GM18520 (cell line): ENCODE data around the gene ACKR1.

Experiments
- ATAC-seq: cut with Tn5 transposase; IDR thresholded peaks from one replicate; pipeline ENCODE4 v1.9.1; 2021; ENCODE audit not compliant: unreplicated experiment

Gene ACKR1, protein sequence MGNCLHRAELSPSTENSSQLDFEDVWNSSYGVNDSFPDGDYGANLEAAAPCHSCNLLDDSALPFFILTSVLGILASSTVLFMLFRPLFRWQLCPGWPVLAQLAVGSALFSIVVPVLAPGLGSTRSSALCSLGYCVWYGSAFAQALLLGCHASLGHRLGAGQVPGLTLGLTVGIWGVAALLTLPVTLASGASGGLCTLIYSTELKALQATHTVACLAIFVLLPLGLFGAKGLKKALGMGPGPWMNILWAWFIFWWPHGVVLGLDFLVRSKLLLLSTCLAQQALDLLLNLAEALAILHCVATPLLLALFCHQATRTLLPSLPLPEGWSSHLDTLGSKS

GRCh38 chr1:159204161-159205141 is at the start of gene ACKR1:
Gene ACKR1, plus strand, starts transcription at chr1:159204875. Its CDS starts 85 bp downstream, at chr1:159204960.
- no peak for ATAC-seq

GRCh38 chr1:159161001-159161718 is 43.5 kb upstream of the ACKR1 start:
- ATAC-seq = peak; percentile 82

- ATAC-seq = no peak
Observed at GRCh38 chr1:159161719-159162026, 43.0 kb upstream of the ACKR1 start.

- no peak for ATAC-seq
Observed at GRCh38 chr1:159162516-159163265, 42.0 kb upstream of the ACKR1 start.

- ATAC-seq = no peak
Observed at GRCh38 chr1:159163614-159164228, 41.0 kb upstream of the ACKR1 start.

DNA sequence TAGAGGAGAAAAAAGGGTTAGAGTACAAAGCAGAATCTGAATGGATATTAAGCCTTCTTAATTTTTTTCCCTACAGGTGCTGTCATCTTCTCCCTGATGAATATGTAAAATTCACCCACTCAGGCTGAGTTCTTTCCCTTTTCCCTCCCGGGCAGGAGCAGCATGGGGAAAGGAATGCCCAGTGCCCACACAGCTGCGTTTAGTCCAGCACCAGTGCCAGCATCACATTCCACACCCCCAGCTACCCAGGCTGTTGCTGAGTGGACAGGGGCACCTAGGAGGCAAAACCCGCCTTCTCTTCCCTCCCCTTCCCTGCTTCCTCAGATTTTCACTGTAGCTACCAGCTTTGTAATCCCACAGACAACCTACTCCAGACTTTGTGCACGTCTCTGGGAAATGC is 36.6 kb upstream of the ACKR1 start:
- no peak for ATAC-seq

DNA sequence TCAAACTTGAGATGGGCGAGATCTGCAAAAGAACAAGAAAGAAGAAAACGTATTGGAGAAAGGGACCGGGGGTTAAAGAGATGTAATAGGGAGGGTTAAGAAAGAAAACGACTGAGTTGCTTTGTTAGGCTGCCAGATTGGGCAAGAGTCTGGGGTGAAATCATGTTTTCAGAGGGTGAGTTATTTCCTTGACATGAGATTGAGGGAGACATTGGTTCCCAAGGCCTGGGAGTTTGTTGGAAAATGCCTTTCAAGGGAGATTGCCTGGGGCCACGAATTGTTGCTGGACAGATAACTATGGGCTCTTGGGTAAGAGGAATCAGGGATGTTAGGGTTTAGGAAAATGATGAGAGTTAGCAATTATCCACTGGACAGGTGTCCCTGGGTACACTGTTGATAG is 34.0 kb upstream of the ACKR1 start:
- no peak for ATAC-seq

GRCh38 chr1:159171254-159171687 is 33.4 kb upstream of the ACKR1 start, which contains the start of gene CADM3:
Gene CADM3, plus strand, starts transcription at chr1:159171615. Its CDS starts 151 bp downstream, at chr1:159171766.
- no peak for ATAC-seq

- no peak for ATAC-seq
Observed at GRCh38 chr1:159171688-159172501, 32.8 kb upstream of the ACKR1 start.

DNA sequence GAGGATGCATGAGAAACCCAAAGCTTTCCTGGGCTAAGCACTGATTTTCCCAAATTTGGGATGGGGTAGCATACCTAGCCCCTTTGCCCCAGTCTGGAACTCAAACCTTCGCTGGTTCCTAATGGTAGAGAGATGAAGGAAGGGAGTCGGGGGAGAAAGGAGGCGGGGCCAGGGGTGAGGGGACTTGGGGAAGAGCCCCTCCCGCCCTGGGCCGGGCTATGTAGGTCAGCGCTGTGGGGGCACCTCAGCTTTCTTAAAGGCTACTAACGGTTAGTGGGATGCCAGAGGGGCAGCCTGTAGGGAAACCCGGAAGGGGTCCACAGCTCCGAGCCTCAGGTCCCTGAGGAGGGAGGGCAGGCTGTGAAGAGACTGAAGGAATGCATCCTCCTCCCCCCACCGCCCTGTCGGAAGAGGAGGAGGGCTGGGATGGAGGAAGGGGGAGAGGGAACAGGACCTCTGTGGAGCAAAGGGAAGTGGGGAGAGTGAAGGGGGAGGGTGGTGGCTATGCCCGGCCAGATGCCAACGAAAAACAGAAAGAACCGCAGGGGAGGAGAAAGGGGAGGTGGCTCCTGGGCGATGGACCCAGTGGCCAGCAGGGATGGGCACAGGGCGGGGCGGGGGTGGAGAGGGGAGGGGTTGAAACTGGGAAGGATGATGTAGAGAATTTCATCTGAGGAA is 31.9 kb upstream of the ACKR1 start:
- ATAC-seq = no peak

GRCh38 chr1:159173320-159173719 is 31.4 kb upstream of the ACKR1 start:
- no peak for ATAC-seq

DNA sequence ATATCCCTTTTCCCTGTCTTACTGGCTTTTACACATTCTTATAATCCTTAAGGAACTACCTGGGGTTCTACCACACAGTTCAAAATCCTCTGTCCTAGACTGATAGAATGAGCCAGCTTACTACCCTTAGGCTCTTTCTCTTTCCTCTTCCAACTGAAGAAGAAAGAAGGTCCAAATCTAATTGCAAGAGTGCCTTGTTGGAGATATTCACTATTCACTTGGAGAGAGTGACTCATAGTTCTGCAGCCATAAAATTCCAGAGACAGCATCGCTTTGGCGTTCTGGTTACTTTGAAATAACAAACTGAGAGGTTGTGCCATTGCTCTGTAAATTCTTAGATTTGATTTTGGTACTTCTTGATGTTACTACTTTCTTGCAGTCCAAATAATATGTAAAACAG is 29.1 kb upstream of the ACKR1 start:
- no peak for ATAC-seq

- no peak for ATAC-seq
Observed at GRCh38 chr1:159177272-159177907, 27.3 kb upstream of the ACKR1 start.

- no peak for ATAC-seq
Observed at GRCh38 chr1:159179906-159180305, 24.8 kb upstream of the ACKR1 start.

DNA sequence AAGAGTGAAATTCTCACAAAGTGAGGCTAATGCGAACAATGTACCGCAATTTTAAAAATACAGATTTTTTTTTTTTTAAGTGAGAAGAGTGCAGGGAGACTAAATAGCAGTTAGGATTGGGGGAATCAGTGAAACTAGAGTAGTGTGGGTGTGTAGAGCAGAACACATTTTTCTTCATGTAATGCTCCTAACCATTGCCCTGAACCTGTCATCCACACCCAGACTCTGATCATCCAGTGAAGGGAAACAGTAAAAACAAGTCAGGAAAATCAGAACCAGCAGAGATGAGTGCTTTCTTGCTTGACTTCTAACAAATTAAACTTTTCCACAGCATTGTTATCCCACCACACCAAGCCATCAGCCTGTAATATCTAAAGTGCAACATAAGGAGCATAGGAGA is 24.2 kb upstream of the ACKR1 start:
- ATAC-seq = no peak

DNA sequence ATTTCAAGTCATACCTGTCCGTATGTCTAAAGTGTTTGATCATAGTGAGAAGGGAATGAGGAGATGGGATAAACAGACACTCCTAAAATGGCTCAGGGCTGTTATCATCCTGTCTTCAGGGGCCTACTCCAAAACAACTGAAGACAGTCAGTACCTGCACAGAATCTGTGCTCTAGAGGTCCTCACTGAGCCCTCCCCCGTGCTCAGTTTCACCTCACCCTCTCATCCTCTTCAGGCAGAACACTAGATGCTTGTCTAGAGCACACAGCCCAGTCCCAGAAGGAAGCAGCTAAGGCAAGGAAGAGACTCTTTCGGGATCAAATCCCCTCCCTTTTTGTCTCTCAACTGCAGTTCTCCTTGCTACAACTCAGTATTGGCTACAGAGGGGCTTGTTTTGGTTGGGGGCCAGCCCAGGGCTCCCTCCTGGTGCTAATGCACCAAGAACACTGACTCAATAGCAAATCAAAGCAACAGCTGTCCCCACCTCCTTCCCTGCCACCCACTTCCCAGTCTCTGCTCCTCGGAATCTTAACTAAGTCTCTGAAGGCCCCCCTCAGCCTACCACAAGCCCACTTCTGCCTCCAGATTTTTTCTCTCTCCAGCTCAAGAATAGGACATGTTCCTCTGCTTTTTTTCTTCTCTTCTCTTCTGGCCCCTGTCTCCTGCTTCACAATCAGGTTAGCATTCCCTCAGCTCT is 23.2 kb upstream of the ACKR1 start:
- no peak for ATAC-seq

- ATAC-seq = no peak
Observed at GRCh38 chr1:159184201-159184600, 20.5 kb upstream of the ACKR1 start.

GRCh38 chr1:159185121-159185520 is 19.6 kb upstream of the ACKR1 start:
- no peak for ATAC-seq
